Measurements from ENCODE around the gene ZNF878.

The ZNF878 gene

GRCh38 chr19:12034620-12035019 lies 18.1 kb downstream of the ZNF878 start:
- peak; percentile 5 for DNase-seq

DNA sequence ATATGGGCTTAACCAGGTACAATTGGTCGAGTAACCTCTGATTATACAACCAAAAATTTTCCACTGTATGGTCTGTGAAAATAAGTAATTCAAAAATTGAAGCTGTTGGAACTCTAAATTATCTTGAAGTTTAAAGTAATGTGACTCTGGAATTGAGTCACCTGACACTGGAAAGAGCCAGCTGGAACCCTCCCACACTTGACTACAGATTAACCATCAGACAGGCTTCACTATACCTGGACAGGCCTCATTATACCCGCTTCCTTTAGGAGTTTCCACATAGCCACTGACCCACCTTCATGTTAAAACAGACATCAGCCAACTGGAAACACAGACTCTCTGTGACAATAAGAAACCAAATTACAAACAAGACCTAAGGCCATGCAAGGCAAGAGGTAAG lies 18.6 kb downstream of the ZNF878 start:
- DNase-seq, result no peak

GRCh38 chr19:12015753-12016116 lies 37.0 kb downstream of the ZNF878 start:
- no peak for DNase-seq

DNA sequence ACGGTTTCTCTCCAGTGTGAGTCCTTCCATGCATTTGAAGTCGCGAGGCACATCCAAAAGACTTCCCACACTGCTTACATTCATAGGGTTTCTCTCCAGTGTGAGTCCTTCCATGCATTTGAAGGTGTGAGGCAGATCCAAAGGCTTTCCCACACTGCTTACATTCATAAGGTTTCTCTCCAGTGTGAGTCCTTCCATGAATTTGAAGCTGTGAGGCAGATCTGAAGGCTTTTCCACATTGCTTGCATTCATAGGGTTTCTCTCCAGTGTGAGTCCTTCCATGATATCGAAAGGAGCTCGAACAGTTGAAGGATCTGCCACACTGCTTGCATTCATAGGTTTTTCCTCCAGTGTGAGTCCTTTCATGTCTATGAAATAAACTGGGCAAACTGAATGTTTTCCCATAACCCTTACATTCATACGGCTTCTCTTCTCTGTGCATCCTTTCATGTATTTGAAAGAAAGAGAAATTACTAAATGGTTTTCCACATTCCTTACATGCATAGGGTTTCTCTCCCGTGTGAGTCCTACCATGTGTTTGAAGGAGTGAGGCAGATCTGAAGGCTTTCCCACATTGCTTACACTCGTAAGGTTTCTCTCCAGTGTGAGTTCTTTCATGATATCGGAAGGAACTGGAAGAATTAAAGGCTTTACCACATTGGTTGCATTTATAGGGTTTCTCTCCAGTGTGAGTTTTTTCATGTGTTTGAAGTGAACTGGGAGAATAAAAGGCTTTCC lies 37.6 kb downstream of the ZNF878 start:
- DNase-seq, result no peak

DNA sequence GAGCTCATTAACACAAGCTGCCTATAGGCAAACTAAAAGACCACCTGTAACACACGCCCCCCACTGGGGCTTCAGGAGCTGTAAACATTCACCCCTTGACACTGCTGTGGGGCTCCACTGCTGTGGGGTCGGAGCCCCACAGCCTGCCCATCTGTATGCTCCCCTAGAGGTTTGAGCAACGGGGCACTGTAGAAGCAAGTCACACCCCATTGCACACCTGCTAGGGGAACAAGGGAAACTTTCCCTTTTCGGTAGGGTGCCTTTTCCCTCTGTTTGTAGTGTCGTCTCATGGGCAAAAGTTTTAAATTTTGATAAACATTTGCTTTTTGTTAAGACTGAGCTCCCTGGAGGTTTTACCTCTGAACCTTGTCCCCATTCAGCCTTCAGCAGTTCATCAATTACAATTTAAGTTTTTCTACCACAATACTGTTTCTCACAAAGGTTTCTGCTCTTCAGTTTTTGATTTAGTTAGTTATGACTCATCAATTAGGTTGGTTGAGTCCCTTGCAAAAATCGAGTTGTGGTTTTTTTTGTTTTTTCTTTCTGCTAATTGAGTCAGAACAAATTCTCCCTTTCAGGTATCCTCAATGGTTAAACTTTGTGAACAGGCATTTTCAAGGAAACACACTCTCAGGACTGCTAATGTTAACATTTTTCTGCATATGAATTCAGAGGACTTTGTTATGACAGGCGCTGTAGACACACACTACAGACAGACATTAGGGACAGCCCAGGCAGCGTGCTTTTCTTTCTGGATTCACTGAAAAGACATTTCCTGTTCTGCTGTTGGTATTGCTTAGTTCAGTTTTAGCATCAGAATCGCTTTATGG lies 52.4 kb downstream of the ZNF878 start:
- no peak for DNase-seq

GRCh38 chr19:11995174-11995573 lies 57.6 kb downstream of the ZNF878 start:
- DNase-seq, result no peak
